Measurements from ENCODE around the gene PEX11G.
A peak's percentile ranks its signal among the peaks of the same experiment; 100 is the strongest.

The PEX11G gene

GRCh38 chr19:7492558-7492957 is 3.7 kb upstream of the PEX11G start:
- DNase-seq = no peak

- DNase-seq = peak; percentile 35 to 69
Observed at GRCh38 chr19:7492142-7492541, 3.3 kb upstream of the PEX11G start.

GRCh38 chr19:7489609-7490044 is 792 bp upstream of the PEX11G start:
- DNase-seq = no peak

- no peak for DNase-seq
Observed at GRCh38 chr19:7486923-7487322, 1.9 kb downstream of the PEX11G start.

GRCh38 chr19:7483720-7484201 is 5.1 kb downstream of the PEX11G start:
- no peak for DNase-seq

- DNase-seq = no peak
Observed at GRCh38 chr19:7482584-7483439, 6.0 kb downstream of the PEX11G start.

- DNase-seq = no peak
Observed at GRCh38 chr19:7480970-7481255, 7.9 kb downstream of the PEX11G start.

- DNase-seq = no peak
Observed at GRCh38 chr19:7480222-7480969, 8.4 kb downstream of the PEX11G start.

GRCh38 chr19:7478843-7479227 is 10.0 kb downstream of the PEX11G start:
- no peak for DNase-seq

- no peak for DNase-seq
Observed at GRCh38 chr19:7478173-7478842, 10.5 kb downstream of the PEX11G start.

GRCh38 chr19:7477758-7478157 is 11.1 kb downstream of the PEX11G start:
- DNase-seq = no peak

- no peak for DNase-seq
Observed at GRCh38 chr19:7476777-7477494, 11.9 kb downstream of the PEX11G start.

- no peak for DNase-seq
Observed at GRCh38 chr19:7476241-7476640, 12.6 kb downstream of the PEX11G start.

GRCh38 chr19:7475665-7476064 is 13.2 kb downstream of the PEX11G start:
- no peak for DNase-seq

GRCh38 chr19:7471696-7472615 is 16.9 kb downstream of the PEX11G start:
- no peak for DNase-seq

- DNase-seq = no peak
Observed at GRCh38 chr19:7470540-7471305, 18.1 kb downstream of the PEX11G start.

GRCh38 chr19:7469669-7470285 is 19.1 kb downstream of the PEX11G start:
- no peak for DNase-seq

- DNase-seq = no peak
Observed at GRCh38 chr19:7468840-7469239, 20.0 kb downstream of the PEX11G start.

GRCh38 chr19:7467009-7467989 is 21.5 kb downstream of the PEX11G start:
- DNase-seq = no peak

Data from CD4-positive, alpha-beta T cell treated with Interferon alpha-2 for 1 hour (primary cell).